Trophoblast cell (in vitro differentiated cells and primary cell): Measurements from ENCODE around the gene COQ4.

Experiments
- DNase-seq, 2 donors: peaks; one replicate each; pipeline ENCODE4 v3.0.0-alpha.2; 2016
- H2AFZ ChIP-seq: 2 replicates; pipeline ENCODE4 v1.6.1; 2013; ENCODE audit warnings: low read length, moderate library complexity, mild to moderate bottlenecking; ENCODE audit not compliant: insufficient read depth, poor library complexity
- H2AK5ac ChIP-seq: 2 replicates; pipeline ENCODE4 v1.6.1; 2013; ENCODE audit warnings: mild to moderate bottlenecking, low read length
- H2BK120ac ChIP-seq: 2 replicates; pipeline ENCODE4 v1.6.1; 2013; ENCODE audit warnings: low read length, mild to moderate bottlenecking, moderate library complexity; ENCODE audit not compliant: insufficient read depth, poor library complexity
- H2BK12ac ChIP-seq: 2 replicates; pipeline ENCODE4 v1.6.1; 2013; ENCODE audit warnings: mild to moderate bottlenecking, low read length, moderate library complexity
- H2BK5ac ChIP-seq: 2 replicates; pipeline ENCODE4 v1.6.1; 2013; ENCODE audit warnings: low read length, low read depth, moderate library complexity, mild to moderate bottlenecking; ENCODE audit not compliant: poor library complexity
- H3K14ac ChIP-seq: 2 replicates; pipeline ENCODE4 v1.6.1; 2013; ENCODE audit warnings: mild to moderate bottlenecking, low read length
- H3K18ac ChIP-seq: 2 replicates; pipeline ENCODE4 v1.6.1; 2013; ENCODE audit warnings: mild to moderate bottlenecking, low read length
- H3K23ac ChIP-seq: 2 replicates; pipeline ENCODE4 v1.6.1; 2013; ENCODE audit warnings: low read length
- H3K27ac ChIP-seq: 2 replicates; pipeline ENCODE4 v1.5.1; 2013; ENCODE audit warnings: low read depth, mild to moderate bottlenecking, inconsistent platforms, low read length, moderate library complexity
- H3K27me3 ChIP-seq: 2 replicates; pipeline ENCODE4 v1.6.1; 2013; ENCODE audit warnings: inconsistent platforms, mild to moderate bottlenecking, low read length, moderate library complexity; ENCODE audit not compliant: insufficient read depth
- H3K36me3 ChIP-seq, 2 experiments: 1 replicate in 1 of 2; 2 replicates in 1 of 2; pipeline ENCODE4 v1.6.1; 2013; ENCODE audit warnings: low read length in 2 of 2, mild to moderate bottlenecking in 2 of 2, moderate library complexity in 1 of 2; ENCODE audit not compliant: insufficient read depth in 2 of 2, control insufficient read depth in 1 of 2
- H3K4ac ChIP-seq: 2 replicates; pipeline ENCODE4 v1.6.1; 2013; ENCODE audit warnings: low read depth, mild to moderate bottlenecking, low read length, moderate library complexity
- H3K4me1 ChIP-seq, 2 experiments: 1 replicate in 1 of 2; 2 replicates in 1 of 2; pipeline ENCODE4 v1.6.1; 2013; ENCODE audit warnings: low read length in 2 of 2, mild to moderate bottlenecking in 2 of 2, moderate library complexity in 1 of 2; ENCODE audit not compliant: insufficient read depth in 2 of 2, control insufficient read depth in 1 of 2
- H3K4me2 ChIP-seq: 2 replicates; pipeline ENCODE4 v1.6.1; 2013; ENCODE audit warnings: inconsistent platforms, mild to moderate bottlenecking, low read length, moderate library complexity
- H3K4me3 ChIP-seq: 2 replicates; pipeline ENCODE4 v1.5.1; 2013; ENCODE audit warnings: mild to moderate bottlenecking, low read depth, low read length, inconsistent platforms
- H3K79me1 ChIP-seq: one replicate; pipeline ENCODE4 v1.6.1; 2013; ENCODE audit warnings: low read length
- H3K79me2 ChIP-seq: 2 replicates; pipeline ENCODE4 v1.6.1; 2013; ENCODE audit warnings: low read length, mild to moderate bottlenecking; ENCODE audit not compliant: control insufficient read depth, insufficient read depth, poor library complexity
- H3K9ac ChIP-seq: 2 replicates; pipeline ENCODE4 v1.6.1; 2013; ENCODE audit warnings: mild to moderate bottlenecking, low read length
- H3K9me3 ChIP-seq: 2 replicates; pipeline ENCODE4 v1.6.1; 2013; ENCODE audit warnings: low read depth, mild to moderate bottlenecking, control low read depth, inconsistent platforms, low read length; ENCODE audit not compliant: insufficient read depth
- H4K12ac ChIP-seq: 2 replicates; pipeline ENCODE4 v1.6.1; 2013; ENCODE audit warnings: low read depth, mild to moderate bottlenecking, low read length, moderate library complexity
- H4K8ac ChIP-seq: 2 replicates; pipeline ENCODE4 v1.6.1; 2013; ENCODE audit warnings: low read depth, mild to moderate bottlenecking, low read length, moderate library complexity
- H4K91ac ChIP-seq: one replicate; pipeline ENCODE4 v1.6.1; 2013; ENCODE audit warnings: low read depth, mild to moderate bottlenecking, low read length, moderate library complexity
- WGBS: extraction: QIAGEN DNeasy Blood & Tissue Kit; methylation state at CpG from one replicate; pipeline ENCODE4 v1.1.7; 2013; ENCODE audit warnings: missing lambda C conversion rate; ENCODE audit not compliant: insufficient read length, insufficient coverage; ENCODE audit errors: extremely low coverage; 5-methylcytosine and 5-hydroxymethylcytosine counted together

The COQ4 gene

GRCh38 chr9:128321343-128321742 is 1.3 kb upstream of the COQ4 start:
- Histone ChIP-seq H2AK5ac (no peak overlapping the region), H3K9me3 (no peaks in the 10 kb centered on the region), H4K12ac (no peak overlapping the region), H3K27ac (no peak overlapping the region), H3K14ac (no peak overlapping the region), H2BK12ac (no peak overlapping the region), H4K8ac (peak overlapping the region; percentile 27), H2AFZ (no peak overlapping the region), H3K23ac (no peak overlapping the region), H3K9ac (no peak overlapping the region), H3K27me3 (no peaks in the 10 kb centered on the region), H3K4ac (peak overlapping the region; percentile 14), H3K18ac (no peak overlapping the region), H3K79me2 (peaks cover 7% of the 10 kb centered on the region), H3K79me1 (peaks cover 3% of the 10 kb centered on the region), H4K91ac (peak overlapping the region; percentile 3), H2BK120ac (no peak overlapping the region), H3K4me1 (peaks cover 9% of the 10 kb centered on the region in 2 experiments), H3K4me3 (no peak overlapping the region), H2BK5ac (no peak overlapping the region), H3K4me2 (peak overlapping the region; percentile 70), H3K36me3 (peaks cover 18 to 27% of the 10 kb centered on the region in 2 experiments)
- no CpG with 5 or more reads among the region's 7 CpGs for WGBS
- DNase-seq = no peak

- H3K27me3 ChIP-seq = no peaks in the 10 kb centered on the region
- no peak overlapping the region for H3K23ac ChIP-seq
- no peak for DNase-seq
- H4K12ac ChIP-seq = peak overlapping the region; percentile 34
- no peaks in the 10 kb centered on the region for H3K9me3 ChIP-seq
- H2AFZ ChIP-seq = peak overlapping the region; percentile 5
- peak overlapping the region; percentile 79 for H3K4me3 ChIP-seq
- H3K4me2 ChIP-seq = peak overlapping the region; percentile 70
- peaks cover 9% of the 10 kb centered on the region in 2 experiments for H3K4me1 ChIP-seq
- no peak overlapping the region for H3K14ac ChIP-seq
- peaks cover 7% of the 10 kb centered on the region for H3K79me2 ChIP-seq
- no peak overlapping the region for H2BK12ac ChIP-seq
- no CpG with 5 or more reads among the region's 21 CpGs for WGBS
- H3K79me1 ChIP-seq = peaks cover 3% of the 10 kb centered on the region
- H2BK5ac ChIP-seq = no peak overlapping the region
- peak overlapping the region; percentile 44 for H3K9ac ChIP-seq
- H3K18ac ChIP-seq = no peak overlapping the region
- H4K8ac ChIP-seq = peak overlapping the region; percentile 79
- H3K4ac ChIP-seq = peak overlapping the region; percentile 5
- H2AK5ac ChIP-seq = no peak overlapping the region
- no peak overlapping the region for H4K91ac ChIP-seq
- H3K36me3 ChIP-seq = peaks cover 18 to 22% of the 10 kb centered on the region in 2 experiments
- no peak overlapping the region for H3K27ac ChIP-seq
- no peak overlapping the region for H2BK120ac ChIP-seq
Observed at GRCh38 chr9:128321879-128322403, 698 bp upstream of the COQ4 start.

- H4K12ac ChIP-seq = peak overlapping the region; percentile 64
- H3K4me1 ChIP-seq = peaks cover 9% of the 10 kb centered on the region in 2 experiments
- H2AK5ac ChIP-seq = no peak overlapping the region
- peak overlapping the region; percentile 64 for H2AFZ ChIP-seq
- peak overlapping the region; percentile 37 for H3K4ac ChIP-seq
- H3K36me3 ChIP-seq = peaks cover 16 to 24% of the 10 kb centered on the region in 2 experiments
- H3K14ac ChIP-seq = peak overlapping the region; percentile 29
- H3K4me3 ChIP-seq = peak overlapping the region; percentile 88
- H3K18ac ChIP-seq = peak overlapping the region; percentile 84
- whole genome bisulfite sequencing = no CpG with 5 or more reads among the region's 16 CpGs
- peak overlapping the region; percentile 14 for H2BK5ac ChIP-seq
- H3K23ac ChIP-seq = no peak overlapping the region
- no peak overlapping the region for H2BK12ac ChIP-seq
- H3K27ac ChIP-seq = peak overlapping the region; percentile 84
- H3K9ac ChIP-seq = peak overlapping the region; percentile 90
- peak overlapping the region; percentile 70 for H3K4me2 ChIP-seq
- peaks cover 7% of the 10 kb centered on the region for H3K79me2 ChIP-seq
- H3K9me3 ChIP-seq = no peaks in the 10 kb centered on the region
- peak in 1 of 2 donors; percentile 16 for DNase-seq
- H3K79me1 ChIP-seq = peaks cover 3% of the 10 kb centered on the region
- no peaks in the 10 kb centered on the region for H3K27me3 ChIP-seq
- peak overlapping the region; percentile 86 for H4K8ac ChIP-seq
- H4K91ac ChIP-seq = peak overlapping the region; percentile 68
- peak overlapping the region; percentile 57 for H2BK120ac ChIP-seq
Observed at GRCh38 chr9:128323212-128323730, 632 bp downstream of the COQ4 start.

GRCh38 chr9:128323791-128324190 is 1.2 kb downstream of the COQ4 start:
- H3K4ac ChIP-seq = no peak overlapping the region
- no peak overlapping the region for H2BK12ac ChIP-seq
- peaks cover 19 to 29% of the 10 kb centered on the region in 2 experiments for H3K36me3 ChIP-seq
- no peak overlapping the region for H4K12ac ChIP-seq
- DNase-seq = no peak
- peaks cover 3% of the 10 kb centered on the region for H3K79me1 ChIP-seq
- H2BK5ac ChIP-seq = no peak overlapping the region
- H3K4me2 ChIP-seq = peak overlapping the region; percentile 70
- H3K23ac ChIP-seq = no peak overlapping the region
- H2AK5ac ChIP-seq = no peak overlapping the region
- H2BK120ac ChIP-seq = no peak overlapping the region
- H4K8ac ChIP-seq = no peak overlapping the region
- peaks cover 7% of the 10 kb centered on the region for H3K79me2 ChIP-seq
- H3K14ac ChIP-seq = no peak overlapping the region
- H3K4me1 ChIP-seq = peaks cover 9% of the 10 kb centered on the region in 2 experiments
- H2AFZ ChIP-seq = no peak overlapping the region
- no peak overlapping the region for H3K18ac ChIP-seq
- H3K27ac ChIP-seq = no peak overlapping the region
- no peak overlapping the region for H3K4me3 ChIP-seq
- no peak overlapping the region for H4K91ac ChIP-seq
- no peak overlapping the region for H3K9ac ChIP-seq
- no peaks in the 10 kb centered on the region for H3K27me3 ChIP-seq
- WGBS = no CpG with 5 or more reads among the region's 12 CpGs
- no peaks in the 10 kb centered on the region for H3K9me3 ChIP-seq
